Activated T-cell treated with anti-CD3 and anti-CD28 coated beads for 4 hours (primary cell): ENCODE results near the gene SEPTIN8.

ENCODE experiments used
- DNase-seq: peaks from one replicate; pipeline ENCODE4 v3.0.0-alpha.2; 2020

Gene SEPTIN8

DNA sequence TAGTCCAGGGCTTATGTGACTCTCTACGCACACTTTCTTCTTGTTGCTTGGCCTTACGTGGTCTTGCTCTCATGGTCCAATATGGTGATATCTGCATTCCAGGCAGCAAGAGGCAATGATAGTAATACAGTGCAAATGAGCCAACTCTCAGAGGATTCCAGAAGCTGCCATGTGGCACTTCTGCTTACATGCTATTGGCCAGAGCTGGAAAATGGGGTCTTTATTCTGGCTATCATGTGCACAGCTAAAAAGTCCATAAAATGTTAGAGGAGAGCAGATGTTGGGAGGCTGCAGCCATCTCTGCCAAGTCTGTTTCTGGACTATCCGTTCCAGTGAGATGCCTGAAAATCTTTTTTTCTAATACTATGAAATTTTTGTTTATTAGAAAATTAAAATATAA lies 2.9 kb upstream of the SEPTIN8 start:
- no peak for DNase-seq

DNA sequence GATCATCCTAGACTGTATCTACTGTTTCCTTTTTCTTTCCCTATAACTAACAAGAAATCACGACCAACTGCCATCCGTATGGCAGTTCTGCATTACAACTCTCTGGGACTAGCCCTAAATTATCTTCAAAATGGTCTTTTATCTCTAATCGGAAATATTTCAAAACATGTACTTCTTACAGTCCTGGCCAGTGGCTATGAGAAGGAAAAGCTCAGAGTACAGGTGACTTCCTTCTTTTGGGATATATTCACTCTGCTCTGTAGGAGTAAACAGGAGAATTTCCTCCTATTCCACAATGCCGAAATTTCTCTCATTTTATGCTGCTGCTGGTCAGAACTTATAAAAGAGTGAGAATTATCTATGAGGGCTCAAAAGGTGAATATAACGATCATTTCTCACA lies 1.8 kb upstream of the SEPTIN8 start:
- no peak for DNase-seq

DNA sequence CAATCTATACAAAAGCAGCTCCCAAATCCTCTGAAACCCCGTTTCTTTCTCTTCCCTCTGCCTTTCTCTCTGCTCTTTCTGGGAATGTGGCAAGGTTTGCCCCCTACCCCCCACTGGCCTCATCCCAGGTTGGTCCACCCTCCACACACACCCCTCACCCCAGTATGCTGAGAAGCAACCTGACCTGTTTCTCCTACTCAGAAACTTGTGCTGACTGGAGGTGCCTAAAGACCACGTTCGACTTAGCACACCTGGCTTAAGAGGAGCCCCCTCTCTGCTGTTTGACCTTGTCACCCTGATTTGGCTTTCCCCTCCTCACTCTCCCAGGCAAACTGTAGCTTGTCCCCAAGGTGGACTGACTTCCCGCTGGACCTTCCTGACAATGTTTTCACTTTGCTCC lies 1.1 kb upstream of the SEPTIN8 start:
- no peak for DNase-seq

DNA sequence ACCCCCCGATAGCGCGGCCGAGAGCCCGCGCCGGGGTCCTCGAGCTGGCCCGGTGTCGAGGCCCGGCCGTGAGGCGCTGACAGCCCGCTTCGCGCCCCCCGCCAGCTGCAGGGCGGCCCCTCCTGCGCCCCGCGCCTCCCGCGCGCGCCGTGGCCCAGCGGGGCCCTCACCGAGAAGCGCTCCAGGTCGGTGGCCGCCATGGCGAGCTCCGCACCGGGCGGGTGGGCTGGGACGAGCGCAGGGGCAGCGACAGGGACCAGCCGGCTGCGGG lies 166 bp downstream of the SEPTIN8 start:
- DNase-seq, result no peak

DNA sequence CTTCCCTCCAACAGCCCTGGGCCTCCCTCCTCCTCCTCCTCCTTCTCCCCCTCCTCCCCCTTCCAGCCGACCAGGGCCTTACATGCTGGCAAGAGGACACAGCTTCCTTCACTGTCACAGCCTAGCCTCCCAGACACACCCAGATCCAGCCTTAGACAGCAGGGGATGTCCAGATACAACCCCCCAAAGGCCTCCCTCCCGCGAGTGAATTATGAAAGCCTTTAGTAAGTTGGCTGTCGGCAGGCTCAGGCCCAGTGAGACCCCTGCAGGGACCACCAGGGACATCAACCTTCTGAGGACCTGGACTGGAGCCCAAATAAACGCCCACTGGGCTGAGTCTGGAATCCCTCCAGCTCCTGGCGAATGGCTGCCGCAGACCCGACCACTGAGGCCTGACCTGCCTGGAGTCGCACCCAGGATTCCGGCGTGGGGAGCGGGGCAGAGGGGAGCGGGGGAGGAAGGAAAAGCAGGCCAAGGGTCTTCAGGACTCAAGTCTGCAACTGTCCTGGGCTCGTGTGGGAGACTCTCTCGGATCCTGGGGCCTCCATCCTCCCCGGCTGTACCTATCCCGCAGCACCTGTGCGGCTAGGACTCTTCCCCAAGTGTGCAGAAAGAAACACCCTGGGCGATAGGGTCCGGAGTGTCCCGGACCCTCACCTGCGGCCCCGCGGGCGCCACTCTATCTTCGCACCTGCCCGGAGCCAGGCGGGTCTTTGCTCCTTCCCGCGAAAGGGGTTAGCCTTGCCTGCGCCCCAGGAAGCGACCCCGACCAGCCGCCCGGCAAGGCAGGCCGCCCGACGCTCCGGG lies 705 bp downstream of the SEPTIN8 start:
- DNase-seq, result no peak

GRCh38 chr5:132775476-132775961 lies 1.5 kb downstream of the SEPTIN8 start:
- DNase-seq, result no peak

DNA sequence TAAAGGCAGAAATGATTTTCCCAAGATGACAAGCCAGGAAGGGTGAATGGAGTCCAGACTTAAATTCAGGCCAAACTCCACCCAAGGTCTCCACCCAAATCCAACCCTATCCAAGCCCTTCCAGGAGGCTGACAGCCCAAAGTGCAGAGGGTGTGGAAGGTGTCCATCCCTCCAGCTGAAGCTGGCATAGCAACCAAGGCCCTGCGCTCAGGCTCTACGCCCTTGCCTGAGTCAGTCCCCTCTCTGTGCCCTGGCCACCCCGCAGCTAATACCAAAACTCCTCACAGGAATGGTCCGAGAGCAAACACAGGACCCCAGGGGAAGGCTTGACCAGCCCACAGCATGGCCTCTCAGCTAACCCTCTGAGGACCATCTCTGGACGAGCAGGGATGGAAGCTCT lies 2.1 kb downstream of the SEPTIN8 start:
- no peak for DNase-seq

DNA sequence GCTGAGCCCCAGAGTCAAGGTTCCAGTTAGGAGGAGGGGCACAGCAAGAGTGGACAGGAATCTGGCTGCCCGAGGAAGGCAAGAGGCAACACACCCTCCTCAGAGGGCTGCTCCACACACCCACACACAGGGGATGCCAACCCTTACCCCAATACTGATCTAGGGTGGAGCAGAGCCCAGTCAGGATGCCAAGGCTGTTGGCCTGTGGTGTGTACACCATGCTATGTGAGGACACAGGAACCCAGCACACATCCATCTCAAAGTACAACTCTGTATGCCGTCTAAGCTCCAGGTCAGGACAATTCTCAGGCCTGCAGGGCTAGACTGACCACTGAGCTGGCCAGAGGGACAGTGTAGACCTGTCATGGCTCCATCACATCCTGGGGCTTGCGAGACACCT lies 2.6 kb downstream of the SEPTIN8 start:
- no peak for DNase-seq

GRCh38 chr5:132773601-132774355 lies 3.3 kb downstream of the SEPTIN8 start:
- DNase-seq, result no peak

- DNase-seq, result no peak
These were observed 3.9 kb downstream of the SEPTIN8 start for GRCh38 chr5:132773114-132773513.

GRCh38 chr5:132772291-132773070 lies 4.6 kb downstream of the SEPTIN8 start:
- DNase-seq, result no peak

- no peak for DNase-seq
These were observed 5.5 kb downstream of the SEPTIN8 start for GRCh38 chr5:132771503-132771998.

GRCh38 chr5:132770476-132771159 lies 6.4 kb downstream of the SEPTIN8 start:
- DNase-seq, result no peak

GRCh38 chr5:132768485-132768868 lies 8.6 kb downstream of the SEPTIN8 start:
- no peak for DNase-seq

GRCh38 chr5:132767150-132767549 lies 9.9 kb downstream of the SEPTIN8 start:
- no peak for DNase-seq

- no peak for DNase-seq
These were observed 10.3 kb downstream of the SEPTIN8 start for GRCh38 chr5:132766806-132767055.

DNA sequence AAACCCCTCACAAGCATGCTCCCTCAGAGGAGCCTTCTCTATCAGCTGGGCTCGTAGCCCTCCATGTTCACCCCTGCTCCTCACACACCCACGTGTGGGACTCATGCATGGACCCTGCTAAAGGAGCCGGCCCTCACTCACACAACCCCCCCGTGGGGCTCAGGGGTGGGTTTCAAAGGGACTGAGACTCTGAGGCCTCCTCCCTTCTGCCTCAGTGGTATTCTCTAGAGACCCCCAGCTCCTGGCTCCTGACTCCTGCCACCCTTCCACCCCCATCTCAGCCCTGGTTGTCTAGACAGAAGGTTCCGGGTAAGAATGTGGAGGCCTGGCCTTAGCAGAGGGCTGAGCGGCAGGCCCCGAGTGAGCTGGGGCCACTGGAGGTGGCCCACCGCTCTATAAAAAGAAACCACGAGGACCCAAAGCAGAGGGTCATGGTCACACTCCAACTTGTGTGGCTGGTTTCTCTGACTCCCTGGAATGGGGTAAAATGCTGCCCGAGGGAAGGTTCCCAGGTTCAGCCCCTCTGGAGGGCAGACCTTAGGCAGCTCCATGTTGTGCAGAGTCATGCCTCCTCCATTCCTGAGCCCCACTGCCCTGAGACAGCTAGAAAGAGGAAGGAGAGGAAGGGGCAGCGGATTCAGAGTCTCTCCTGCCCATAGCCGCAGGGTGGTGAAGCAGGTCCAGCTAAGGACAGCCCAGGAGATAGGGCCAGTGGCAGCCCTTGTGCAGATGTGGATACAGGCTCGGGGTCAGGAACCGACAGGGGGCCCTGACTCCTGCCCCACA lies 10.8 kb downstream of the SEPTIN8 start:
- DNase-seq, result no peak

DNA sequence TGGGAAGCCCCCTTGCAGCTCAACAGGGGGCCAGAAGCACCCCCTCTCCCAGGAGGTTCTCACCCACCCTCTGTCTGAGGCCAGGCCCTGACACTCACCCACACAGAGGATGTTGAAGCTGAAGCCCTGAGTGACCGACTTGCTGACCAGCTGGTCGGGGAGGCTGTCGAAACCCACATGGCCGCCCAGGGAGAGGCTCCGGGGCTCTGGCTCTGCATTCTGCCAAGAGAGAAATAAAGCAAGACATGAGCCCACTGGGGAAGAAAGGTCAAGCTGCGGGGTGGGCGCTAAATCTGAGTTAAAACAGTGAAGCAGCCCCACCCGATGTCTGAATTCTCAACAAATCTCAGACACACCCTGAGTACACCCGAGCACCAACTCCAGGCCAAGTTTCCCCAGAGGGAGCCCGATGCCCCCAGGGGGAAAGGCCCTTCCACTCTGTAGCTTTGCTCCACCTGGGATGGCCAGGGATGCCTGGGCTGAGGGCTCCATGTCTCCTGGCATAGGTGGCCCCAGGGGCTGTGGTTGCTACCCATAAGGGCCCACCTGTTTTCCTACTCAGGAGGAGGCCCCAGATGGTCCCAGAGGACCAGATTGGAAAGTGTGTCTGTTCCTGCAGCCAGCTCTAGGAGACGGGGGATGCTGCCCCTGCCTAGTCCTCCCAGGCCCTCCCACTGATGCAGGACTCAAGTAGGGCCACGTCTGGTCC lies 11.6 kb downstream of the SEPTIN8 start:
- no peak for DNase-seq

DNA sequence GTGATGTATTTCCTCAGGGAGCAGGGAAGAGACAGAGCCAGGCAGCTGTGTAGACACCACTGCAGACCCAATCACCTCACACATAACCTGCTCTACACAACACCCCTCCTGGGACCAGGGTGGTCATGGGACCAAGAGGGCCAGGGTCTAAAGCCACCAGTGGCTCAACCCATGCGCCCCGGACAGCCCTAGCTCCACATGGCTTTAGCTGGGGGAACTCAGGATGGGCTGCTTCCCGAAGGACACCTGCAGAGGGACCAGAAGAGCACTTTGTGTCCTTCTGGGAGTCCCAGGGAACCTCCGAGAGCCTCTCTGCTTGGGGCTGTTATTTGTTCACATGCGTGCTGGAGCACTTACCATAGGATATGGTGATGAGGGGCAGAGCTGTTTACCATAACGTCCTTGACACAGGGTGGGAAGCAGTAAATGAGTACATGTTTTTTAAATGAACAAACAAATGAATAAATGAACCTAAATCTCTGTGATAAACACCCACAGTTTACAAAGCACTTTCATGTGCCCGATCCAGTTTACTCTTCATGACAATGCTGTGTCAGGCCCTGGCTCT lies 12.3 kb downstream of the SEPTIN8 start:
- DNase-seq, result no peak

DNA sequence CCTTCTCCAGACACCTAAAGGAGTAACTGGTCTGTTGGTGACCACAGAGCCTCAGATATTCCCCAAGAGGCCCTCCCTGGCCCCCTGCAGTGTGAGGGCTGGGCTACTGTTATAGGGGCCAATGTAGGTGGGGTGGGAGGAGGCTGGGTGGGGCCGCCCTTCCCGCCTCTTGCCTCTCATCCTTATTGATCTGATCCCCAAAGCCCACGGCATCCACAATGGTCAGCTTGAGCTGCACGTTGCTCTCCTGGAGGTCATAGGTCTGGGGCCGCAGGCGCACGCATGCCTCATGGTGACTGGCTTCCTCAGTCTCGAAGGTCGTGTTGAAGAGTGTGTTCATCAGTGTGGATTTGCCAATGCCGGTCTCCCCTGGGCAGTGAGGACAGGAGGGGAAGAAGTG lies 13.0 kb downstream of the SEPTIN8 start:
- no peak for DNase-seq
